ENCODE data around the gene RUSF1.
"Not testable (repeated sequence)": the region's sequence is repeated elsewhere in the genome, so short reads cannot be mapped to it uniquely, and the experiment has no call there.

DNA sequence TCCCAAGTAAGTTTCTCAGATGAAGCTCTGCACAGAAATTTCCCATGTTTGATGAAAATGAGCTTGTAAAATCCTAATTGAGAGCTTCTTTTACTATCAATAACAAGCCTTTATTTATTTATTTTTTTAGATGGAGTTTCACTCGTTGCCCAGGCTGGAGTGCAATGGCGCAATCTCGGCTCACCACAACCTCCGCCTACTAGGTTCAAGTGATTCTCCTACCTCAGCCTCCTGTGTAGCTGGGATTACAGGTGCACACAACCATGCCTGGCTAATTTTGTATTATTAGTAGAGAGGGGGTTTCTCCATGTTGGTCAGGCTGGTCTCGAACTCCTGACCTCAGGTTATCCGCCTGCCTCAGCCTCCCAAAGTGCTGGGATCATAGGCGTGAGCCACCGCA is 4.6 kb downstream of the RUSF1 start:
- TF ChIP-seq ZNF274 (IDR thresholded peaks at IDR 0.05; ENCODE audit: low read depth, low read length); YY1 (IDR thresholded peaks at IDR 0.05; ENCODE audit: insufficient read depth, insufficient read length); SUZ12 (IDR thresholded peaks at IDR 0.05; ENCODE audit: extremely low read depth, insufficient read depth, insufficient read length): not testable (repeated sequence)
